Naive thymus-derived CD8-positive, alpha-beta T cell (primary cell): ENCODE data around the gene ZNF91. TPM values are rescaled to one million over a fixed set of nuclear protein-coding genes. Genes with fewer than 3 reads are reported as not detected.
"Not testable (repeated sequence)": the region's sequence is repeated elsewhere in the genome, so short reads cannot be mapped to it uniquely, and the experiment has no call there.

Experiments used
- ATAC-seq, 2 donors: fragments of 150-1000 bp; cut with Tn5 transposase in 1 of 2; sonication (Bioruptor Pico), chemical (Tn5 transposase) in 1 of 2; 1 replicate in 1 of 2; 2 replicates in 1 of 2; pipeline ENCODE4 v1.10.0; 2021; ENCODE audit warnings: mild to moderate bottlenecking in 2 of 2, moderate library complexity in 2 of 2
- POLR2A ChIA-PET: fragments of 350-600 bp; sonication (Branson Sonifier 250); formaldehyde crosslinking; loops from one replicate; lab custom pipeline; 2021; ENCODE audit warnings: antibody characterized with exemption; lab: Charles Lee
- DNase-seq, 10 donors: peaks; one replicate each; pipeline versions ENCODE4 v3.0.0 to v3.0.0-alpha.2; 2020 to 2022
- H3K27ac Mint-ChIP-seq, 10 donors: one replicate each; pipeline ENCODE4 v1.8.0; 2020 to 2022; ENCODE audit warnings: mild to moderate bottlenecking in 10 of 10, mixed read lengths in 10 of 10, moderate library complexity in 4 of 10, inconsistent platforms in 1 of 10
- H3K27me3 Mint-ChIP-seq, 5 donors: one replicate each; pipeline ENCODE4 v1.8.0; 2021 to 2022; ENCODE audit warnings: mixed read lengths in 5 of 5
- H3K36me3 Mint-ChIP-seq, 3 donors: one replicate each; pipeline ENCODE4 v1.8.0; 2020 to 2022; ENCODE audit warnings: mixed read lengths in 3 of 3, mild to moderate bottlenecking in 2 of 3, inconsistent platforms in 1 of 3
- H3K4me1 Mint-ChIP-seq, 4 donors: one replicate each; pipeline ENCODE4 v1.8.0; 2021 to 2022; ENCODE audit warnings: mixed read lengths in 4 of 4
- H3K4me3 Mint-ChIP-seq, 10 donors: one replicate each; pipeline ENCODE4 v1.8.0; 2020 to 2022; ENCODE audit warnings: mild to moderate bottlenecking in 10 of 10, mixed read lengths in 10 of 10, moderate library complexity in 6 of 10, inconsistent platforms in 1 of 10
- H3K9me3 Mint-ChIP-seq, 9 donors: one replicate each; pipeline ENCODE4 v1.8.0; 2020 to 2022; ENCODE audit warnings: mixed read lengths in 9 of 9, mild to moderate bottlenecking in 3 of 9, inconsistent platforms in 1 of 9, moderate library complexity in 1 of 9
- polyA plus RNA-seq, 3 donors: library from polyadenylated mRNA; unstranded; fragments of 300-500 nt; fragmentation: Illumina TruSeq; gene quantifications; one replicate each; pipeline ENCODE4 v1.2.3, GENCODE V29; 2021
- total RNA-seq, 8 experiments: library from RNA in 2 of 8; stranded (reverse) in 2 of 8; gene quantifications; one replicate each; pipeline ENCODE4 v1.2.3 and lab custom pipeline; 2021 to 2026

ZNF91 gene
- 100 to 1,000 TPM; 106 to 121 TPM for total RNA-seq
- 10 to 100 TPM; 44.2 to 53.8 (median 51.7) TPM for polyA plus RNA-seq
- total RNA-seq (lab: John Stamatoyannopoulos, UW), result 95.1 to 364 (median 263) reads per million in 6 experiments

DNA sequence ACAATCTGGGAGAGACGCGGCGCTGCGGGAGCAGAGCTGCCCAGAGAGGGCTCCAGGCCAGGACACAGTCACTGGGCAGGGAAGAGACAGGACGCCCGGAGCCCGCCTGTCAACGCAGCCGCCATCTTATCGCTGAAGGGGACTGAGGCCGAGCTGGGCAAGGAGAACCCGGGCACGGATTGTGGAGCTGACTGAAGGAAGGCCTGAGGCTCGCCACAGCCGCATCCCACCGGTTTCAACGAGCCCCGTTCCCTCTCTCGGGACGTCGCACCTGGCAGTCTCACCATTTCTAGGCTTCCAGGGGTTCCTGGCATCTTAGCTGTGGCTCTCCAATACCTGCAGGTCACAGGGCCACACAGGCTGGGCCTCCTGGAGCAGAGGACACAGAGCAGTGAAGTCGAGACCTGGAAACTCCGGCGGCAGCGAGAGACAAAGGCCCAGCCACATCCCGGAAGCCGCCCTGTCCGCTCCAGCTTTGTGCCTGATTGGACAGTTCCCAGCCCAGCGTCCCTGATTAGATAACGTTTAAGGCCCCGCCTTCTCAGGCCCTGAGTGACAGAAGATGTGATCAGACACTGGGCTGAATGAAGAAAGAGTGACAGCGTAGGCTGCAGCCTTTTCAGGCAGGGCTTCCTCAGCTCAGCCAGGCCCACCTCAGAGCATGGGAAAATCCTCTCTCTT lies at the start of gene ZNF91:
Gene ZNF91, minus strand, starts transcription at position 431 of the 681 bp plus-strand sequence. Its CDS starts 117 bp downstream, at position 314.
- peak within 1 kb of the TSS; percentile 94 to 99 (median 99) for H3K27ac Mint-ChIP-seq
- peaks cover 10 to 38% (median 29%) of the 10 kb centered on the region in 3 donors for H3K36me3 Mint-ChIP-seq
- POLR2A ChIA-PET, result interaction anchor here (0.7 to 2.3 kb wide), 18 partner anchors 9 to 1998 kb away, joined by 3 to 38 read pairs (median 4); partner anchors contain the start of genes ZNF254, ZNF429, ZNF43 and ZNF493
- ATAC-seq (peak; percentile 94 to 95), DNase-seq (peak; percentile 77 to 97 (median 92))
- H3K4me1 Mint-ChIP-seq, result peaks cover 11 to 44% (median 36%) of the 10 kb centered on the region in 4 donors
- H3K4me3 Mint-ChIP-seq, result peak within 1 kb of the TSS; percentile 93 to 99 (median 96)
- H3K9me3 Mint-ChIP-seq, result peaks cover 0 to 20% (median 3%) of the 10 kb centered on the region in 9 donors
- no peaks in the 10 kb centered on the region for H3K27me3 Mint-ChIP-seq

DNA sequence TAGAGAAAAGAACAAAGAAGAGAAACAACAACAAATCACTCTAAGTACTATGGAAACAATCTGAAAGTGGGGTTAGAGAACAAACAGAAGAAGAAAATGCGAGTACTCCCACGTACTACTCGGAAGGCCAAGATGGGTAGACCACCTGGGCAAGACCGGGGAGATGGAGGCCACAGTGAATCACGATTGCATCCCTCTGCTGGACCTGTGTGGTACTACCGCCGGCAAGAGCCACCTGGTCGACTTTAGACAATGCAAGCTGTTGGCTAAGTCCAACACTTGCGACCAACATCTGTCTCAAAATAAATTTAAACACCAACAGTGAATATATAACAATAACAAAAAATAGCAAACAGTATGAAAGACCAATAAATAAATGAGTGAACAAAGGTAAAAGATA lies 45.5 kb upstream of the ZNF91 start:
- Mint-ChIP-seq H3K36me3 (peaks cover 0 to 60% (median 6%) of the 10 kb centered on the region in 3 donors), H3K27me3 (peaks cover 0 to 3% (median 0%) of the 10 kb centered on the region in 5 donors), H3K27ac (no peak overlapping the region), H3K4me3 (no peak overlapping the region), H3K4me1 (no peaks in the 10 kb centered on the region), H3K9me3 (peaks cover 11 to 86% (median 56%) of the 10 kb centered on the region in 9 donors)
- POLR2A ChIA-PET, result no interaction called here
- ATAC-seq, result no peak
- no peak for DNase-seq

DNA sequence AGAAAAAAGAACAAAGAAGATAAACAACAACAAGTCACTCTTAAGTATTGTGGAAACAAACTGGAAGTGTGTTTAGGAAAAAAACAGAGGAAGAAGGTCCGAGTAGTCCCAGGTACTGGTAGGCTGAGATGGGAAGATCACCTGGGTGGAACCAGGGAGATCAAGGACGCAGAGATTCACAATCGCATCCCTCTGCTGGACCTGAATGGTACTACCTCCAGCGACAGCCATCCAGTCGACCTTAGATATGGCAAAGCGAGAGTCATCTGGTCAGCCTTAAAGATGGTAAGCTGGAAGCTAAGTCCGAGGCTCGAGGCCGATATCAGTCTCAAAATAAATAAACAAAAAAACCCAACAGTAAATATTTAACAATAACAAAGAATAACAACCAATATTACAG lies 44.9 kb upstream of the ZNF91 start:
- Mint-ChIP-seq H3K27ac (no peak overlapping the region), H3K4me1 (no peaks in the 10 kb centered on the region), H3K4me3 (no peak overlapping the region), H3K36me3 (peaks cover 0 to 56% (median 6%) of the 10 kb centered on the region in 3 donors), H3K9me3 (peaks cover 11 to 85% (median 52%) of the 10 kb centered on the region in 9 donors), H3K27me3 (peaks cover 0 to 3% (median 0%) of the 10 kb centered on the region in 5 donors)
- POLR2A ChIA-PET, result no interaction called here
- no peak for DNase-seq
- ATAC-seq, result no peak

DNA sequence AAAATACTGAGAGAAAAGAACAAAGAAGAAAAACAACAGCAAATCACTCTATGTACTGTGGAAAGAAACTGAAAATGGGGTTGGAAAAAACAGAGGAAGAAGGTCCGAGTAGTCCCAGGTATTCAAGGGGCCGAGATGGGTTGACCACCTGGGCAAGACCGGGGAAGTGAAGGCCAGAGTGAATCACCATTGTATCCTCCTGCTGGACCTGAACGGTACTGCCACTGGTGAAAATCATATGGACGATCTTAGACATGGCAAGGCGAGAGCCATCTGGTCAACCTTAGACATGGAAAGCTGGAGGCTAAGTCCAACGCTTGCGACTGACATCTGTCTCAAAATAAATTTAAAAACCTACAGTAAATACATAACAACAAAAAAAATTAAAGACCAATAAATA lies 44.4 kb upstream of the ZNF91 start:
- H3K27me3 Mint-ChIP-seq, result peaks cover 0 to 5% (median 0%) of the 10 kb centered on the region in 5 donors
- H3K9me3 Mint-ChIP-seq, result peaks cover 11 to 83% (median 52%) of the 10 kb centered on the region in 9 donors
- POLR2A ChIA-PET, result no interaction called here
- no peak for ATAC-seq
- H3K36me3 Mint-ChIP-seq, result peaks cover under 1 to 59% (median 6%) of the 10 kb centered on the region in 3 donors
- no peak overlapping the region for H3K4me3 Mint-ChIP-seq
- no peaks in the 10 kb centered on the region for H3K4me1 Mint-ChIP-seq
- DNase-seq, result no peak
- H3K27ac Mint-ChIP-seq, result no peak overlapping the region

DNA sequence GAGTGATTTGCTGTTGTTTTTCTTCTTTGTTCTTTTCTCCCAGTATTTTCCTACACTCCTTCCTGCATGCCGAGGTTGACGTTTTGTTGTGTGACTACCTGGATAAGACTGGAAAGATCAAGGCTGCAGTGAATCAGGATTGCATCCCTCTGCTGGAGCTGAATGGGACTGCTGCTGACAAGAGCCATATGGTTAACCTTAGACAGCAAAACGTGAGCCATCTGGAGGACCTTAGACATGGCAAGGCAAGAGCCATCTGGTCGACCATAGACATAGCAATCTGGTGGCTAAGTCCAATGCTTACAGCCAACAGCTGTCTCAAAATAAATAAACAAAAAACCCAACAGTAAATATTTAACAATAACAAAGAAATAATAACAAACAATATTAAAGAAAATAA lies 42.6 kb upstream of the ZNF91 start:
- H3K36me3 Mint-ChIP-seq, result peaks cover 2 to 55% (median 6%) of the 10 kb centered on the region in 3 donors
- H3K27me3 Mint-ChIP-seq, result peaks cover 0 to 12% (median 0%) of the 10 kb centered on the region in 5 donors
- DNase-seq, result no peak
- ATAC-seq, result no peak
- H3K4me1 Mint-ChIP-seq, result no peaks in the 10 kb centered on the region
- POLR2A ChIA-PET, result no interaction called here
- peaks cover 9 to 88% (median 63%) of the 10 kb centered on the region in 9 donors for H3K9me3 Mint-ChIP-seq
- H3K4me3 Mint-ChIP-seq, result no peak overlapping the region
- H3K27ac Mint-ChIP-seq, result no peak overlapping the region

DNA sequence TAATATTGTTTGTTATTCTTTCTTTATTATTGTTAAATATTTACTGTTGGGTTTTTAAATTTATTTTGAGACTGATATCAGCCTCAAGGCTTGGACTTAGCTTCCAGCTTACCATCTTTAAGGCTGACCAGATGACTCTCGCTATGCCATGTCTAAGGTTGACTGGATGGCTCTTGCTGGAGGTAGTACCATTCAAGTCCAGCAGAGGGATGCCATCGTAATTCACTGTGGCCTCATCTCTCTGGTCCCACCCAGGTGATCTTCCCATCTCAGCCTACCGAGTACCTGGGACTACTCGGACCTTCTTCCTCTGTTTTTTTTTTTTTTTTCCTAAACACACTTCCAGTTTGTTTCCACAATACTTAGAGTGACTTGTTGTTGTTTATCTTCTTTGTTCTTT lies 41.7 kb upstream of the ZNF91 start:
- H3K9me3 Mint-ChIP-seq, result peaks cover 9 to 86% (median 61%) of the 10 kb centered on the region in 9 donors
- H3K4me3 Mint-ChIP-seq, result no peak overlapping the region
- DNase-seq (no peak), ATAC-seq (no peak)
- no peaks in the 10 kb centered on the region for H3K4me1 Mint-ChIP-seq
- H3K27me3 Mint-ChIP-seq, result peaks cover 0 to 12% (median 0%) of the 10 kb centered on the region in 5 donors
- H3K27ac Mint-ChIP-seq, result no peak overlapping the region
- POLR2A ChIA-PET, result no interaction called here
- H3K36me3 Mint-ChIP-seq, result peaks cover 2 to 55% (median 6%) of the 10 kb centered on the region in 3 donors

DNA sequence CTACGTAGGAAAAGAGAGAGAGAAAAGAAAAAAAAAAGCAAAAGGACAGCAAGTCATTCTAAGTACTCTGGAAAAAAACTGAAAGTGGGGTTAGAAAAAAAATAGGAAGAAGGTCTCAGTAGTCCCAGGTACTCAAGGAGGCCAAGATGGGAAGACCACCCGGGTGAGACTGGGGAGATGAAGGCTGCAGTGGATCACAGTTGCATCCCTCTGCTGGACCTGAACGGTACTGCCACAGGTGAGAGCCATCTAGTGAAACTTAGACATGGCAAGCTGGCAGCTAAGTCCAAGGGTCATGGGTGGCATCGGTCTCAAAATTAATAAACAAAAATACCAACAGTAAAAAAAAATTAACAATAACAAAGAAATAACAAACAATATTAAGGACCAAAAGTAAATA lies 41.0 kb upstream of the ZNF91 start:
- no peak for DNase-seq
- H3K4me1 Mint-ChIP-seq, result no peaks in the 10 kb centered on the region
- H3K9me3 Mint-ChIP-seq, result peaks cover 9 to 80% (median 58%) of the 10 kb centered on the region in 9 donors
- no peak overlapping the region for H3K4me3 Mint-ChIP-seq
- POLR2A ChIA-PET, result interaction anchor here (0.6 kb wide), 1 partner anchor 767 kb away, joined by 3 read pairs; no protein-coding TSS in a partner anchor
- ATAC-seq, result no peak
- peaks cover 2 to 55% (median 6%) of the 10 kb centered on the region in 3 donors for H3K36me3 Mint-ChIP-seq
- H3K27me3 Mint-ChIP-seq, result peaks cover 0 to 12% (median 0%) of the 10 kb centered on the region in 5 donors
- H3K27ac Mint-ChIP-seq, result no peak overlapping the region

DNA sequence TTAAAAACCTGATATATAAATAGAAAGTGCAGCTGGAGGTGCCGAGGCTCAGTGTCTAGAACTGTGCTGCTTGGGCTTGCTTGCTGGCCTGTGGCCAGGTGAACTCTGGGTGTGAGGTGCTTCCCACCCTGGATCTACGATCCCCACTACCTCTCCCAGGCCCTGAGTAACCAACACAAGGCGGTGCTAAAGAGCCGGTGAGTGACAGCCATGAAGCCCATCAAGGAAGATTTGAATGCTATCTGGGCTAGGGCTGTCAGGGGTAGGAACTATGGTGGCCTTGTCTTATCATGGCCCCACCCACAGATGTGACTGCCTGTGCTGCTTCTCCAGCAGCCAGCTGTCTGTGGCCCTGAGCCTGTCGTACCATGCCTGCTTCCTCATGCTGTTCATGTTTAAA lies 25.6 kb upstream of the ZNF91 start:
- H3K9me3 Mint-ChIP-seq, result peaks cover 0 to 54% (median 10%) of the 10 kb centered on the region in 9 donors
- POLR2A ChIA-PET, result no interaction called here
- no peak overlapping the region for H3K27ac Mint-ChIP-seq
- peaks cover 0 to 3% (median 3%) of the 10 kb centered on the region in 4 donors for H3K4me1 Mint-ChIP-seq
- H3K27me3 Mint-ChIP-seq, result peaks cover 3 to 14% (median 5%) of the 10 kb centered on the region in 5 donors
- ATAC-seq (no peak), DNase-seq (no peak)
- no peak overlapping the region for H3K4me3 Mint-ChIP-seq
- H3K36me3 Mint-ChIP-seq, result peaks cover 0 to 17% (median 0%) of the 10 kb centered on the region in 3 donors

DNA sequence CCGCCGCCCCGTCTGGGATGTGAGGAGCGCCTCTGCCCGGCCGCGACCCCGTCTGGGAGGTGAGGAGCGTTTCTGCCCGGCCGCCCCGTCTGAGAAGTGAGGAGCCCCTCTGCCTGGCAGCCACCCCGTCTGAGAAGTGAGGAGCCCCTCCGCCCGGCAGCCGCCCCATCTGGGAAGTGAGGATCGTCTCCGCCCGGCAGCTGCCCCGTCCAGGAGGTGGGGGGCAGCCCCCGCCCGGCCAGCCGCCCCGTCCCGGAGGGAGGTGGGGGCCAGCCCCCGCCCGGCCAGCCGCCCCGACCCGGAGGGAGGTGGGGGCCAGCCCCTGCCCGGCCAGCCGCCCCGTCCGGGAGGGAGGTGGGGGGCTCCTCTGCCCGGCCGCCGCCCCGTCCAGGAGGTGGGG lies 24.0 kb upstream of the ZNF91 start:
- H3K4me3 Mint-ChIP-seq, DNase-seq, POLR2A ChIA-PET, ATAC-seq, H3K27ac Mint-ChIP-seq: not testable (repeated sequence)
- H3K36me3 Mint-ChIP-seq, result peaks cover 0 to 12% (median 0%) of the 10 kb centered on the region in 3 donors
- H3K4me1 Mint-ChIP-seq, result peaks cover 4 to 11% (median 8%) of the 10 kb centered on the region in 4 donors
- H3K9me3 Mint-ChIP-seq, result peaks cover 0 to 55% (median 10%) of the 10 kb centered on the region in 9 donors
- peaks cover 7 to 28% (median 19%) of the 10 kb centered on the region in 5 donors for H3K27me3 Mint-ChIP-seq

DNA sequence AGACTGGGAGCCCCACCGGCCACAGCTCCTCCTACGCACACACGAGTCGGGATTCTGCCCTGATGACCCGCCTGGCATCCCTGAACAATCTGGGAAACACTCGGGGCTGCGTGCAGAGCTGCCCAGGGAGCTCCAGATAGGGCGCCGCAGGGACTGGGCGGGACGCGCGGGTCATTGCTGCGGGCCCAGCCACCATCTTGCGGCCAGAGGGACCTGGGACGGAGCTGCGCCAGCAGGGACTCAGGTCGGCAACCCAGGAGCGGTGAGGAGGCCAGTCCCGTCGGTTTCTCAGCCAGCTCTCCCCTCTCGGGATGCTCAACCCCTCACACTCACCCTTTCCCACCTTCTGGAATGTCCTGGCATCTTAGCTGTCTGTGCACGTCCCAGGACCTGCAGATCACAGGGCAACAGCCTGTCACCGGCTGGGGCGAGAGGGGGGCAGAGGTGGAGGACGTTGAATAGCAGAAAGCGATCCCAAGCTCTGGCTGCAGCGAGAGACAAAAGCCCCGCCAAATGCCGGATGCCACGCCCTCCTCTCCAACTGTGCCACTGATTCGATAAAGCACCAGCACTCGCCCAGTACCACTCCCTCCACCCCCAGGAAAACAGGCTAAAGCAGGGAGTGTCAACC lies 20.4 kb upstream of the ZNF91 start:
- peaks cover 10 to 36% (median 25%) of the 10 kb centered on the region in 5 donors for H3K27me3 Mint-ChIP-seq
- POLR2A ChIA-PET, result no interaction called here
- peaks cover 0 to 31% (median 5%) of the 10 kb centered on the region in 9 donors for H3K9me3 Mint-ChIP-seq
- peak overlapping the region; percentile 63 to 85 (median 80) for H3K4me3 Mint-ChIP-seq
- peaks cover 4 to 11% (median 8%) of the 10 kb centered on the region in 4 donors for H3K4me1 Mint-ChIP-seq
- peak; percentile 56 to 71 for ATAC-seq
- no peak overlapping the region for H3K27ac Mint-ChIP-seq
- peak in 2 of 10 donors; percentile 10 to 14 for DNase-seq
- H3K36me3 Mint-ChIP-seq, result peaks cover 0 to 4% (median 0%) of the 10 kb centered on the region in 3 donors

DNA sequence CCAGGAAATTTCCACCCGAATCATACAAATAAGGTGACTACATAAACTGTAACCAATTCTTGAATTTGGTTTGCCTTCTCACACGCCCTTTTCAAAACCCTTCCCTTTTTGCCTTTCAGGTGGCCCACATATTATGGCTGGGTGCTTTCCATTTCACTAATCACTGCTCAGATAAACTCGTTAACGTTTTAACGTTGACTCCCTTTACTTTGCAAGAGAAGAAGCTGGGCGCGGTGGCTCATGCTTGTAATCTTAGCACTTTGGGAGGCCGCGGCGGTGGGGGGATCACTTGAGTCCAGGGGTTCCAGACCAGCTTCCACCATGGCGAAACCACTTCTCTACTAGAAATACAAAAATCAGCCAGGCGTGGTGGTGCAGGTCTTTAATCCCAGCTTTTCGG lies 19.8 kb upstream of the ZNF91 start:
- Mint-ChIP-seq H3K9me3 (peaks cover 0 to 27% (median 2%) of the 10 kb centered on the region in 9 donors), H3K4me3 (peak overlapping the region; percentile 62 to 85 (median 80)), H3K27ac (peak overlapping the region in 1 of 10 donors; percentile 9), H3K4me1 (peaks cover 4 to 11% (median 8%) of the 10 kb centered on the region in 4 donors), H3K27me3 (peaks cover 10 to 36% (median 25%) of the 10 kb centered on the region in 5 donors), H3K36me3 (peaks cover 0 to 4% (median 0%) of the 10 kb centered on the region in 3 donors)
- POLR2A ChIA-PET, result no interaction called here
- no peak for DNase-seq
- no peak for ATAC-seq

DNA sequence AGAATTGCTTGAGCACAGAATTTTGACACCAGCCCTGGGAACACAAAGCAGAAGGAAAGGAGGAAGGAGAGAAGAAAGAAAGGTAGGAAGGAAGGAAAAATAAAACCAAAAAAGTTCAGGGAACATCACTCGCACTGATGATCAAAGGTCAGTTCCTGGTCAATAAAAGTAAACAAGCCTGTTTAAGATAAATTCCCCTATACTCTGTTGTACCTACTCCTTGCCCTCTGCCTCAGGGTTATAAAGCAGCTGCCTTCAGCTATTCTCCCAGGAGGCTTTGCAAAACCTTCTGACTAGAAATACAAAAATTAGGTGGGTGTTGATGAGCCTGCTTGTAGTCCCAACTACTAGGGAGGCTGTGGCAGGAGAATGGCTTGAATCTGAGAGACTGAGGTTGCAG lies 14.9 kb upstream of the ZNF91 start:
- peaks cover 0 to 10% (median 0%) of the 10 kb centered on the region in 9 donors for H3K9me3 Mint-ChIP-seq
- ATAC-seq, result no peak
- peak overlapping the region in 1 of 10 donors; percentile 20 for H3K27ac Mint-ChIP-seq
- POLR2A ChIA-PET, result no interaction called here
- H3K27me3 Mint-ChIP-seq, result peaks cover 5 to 21% (median 13%) of the 10 kb centered on the region in 5 donors
- peaks cover 0 to 7% (median 3%) of the 10 kb centered on the region in 4 donors for H3K4me1 Mint-ChIP-seq
- DNase-seq, result no peak
- H3K4me3 Mint-ChIP-seq, result no peak overlapping the region
- H3K36me3 Mint-ChIP-seq, result peaks cover 0 to 11% (median 0%) of the 10 kb centered on the region in 3 donors
